ENCODE data around the gene GRIK1.

The GRIK1 gene

DNA sequence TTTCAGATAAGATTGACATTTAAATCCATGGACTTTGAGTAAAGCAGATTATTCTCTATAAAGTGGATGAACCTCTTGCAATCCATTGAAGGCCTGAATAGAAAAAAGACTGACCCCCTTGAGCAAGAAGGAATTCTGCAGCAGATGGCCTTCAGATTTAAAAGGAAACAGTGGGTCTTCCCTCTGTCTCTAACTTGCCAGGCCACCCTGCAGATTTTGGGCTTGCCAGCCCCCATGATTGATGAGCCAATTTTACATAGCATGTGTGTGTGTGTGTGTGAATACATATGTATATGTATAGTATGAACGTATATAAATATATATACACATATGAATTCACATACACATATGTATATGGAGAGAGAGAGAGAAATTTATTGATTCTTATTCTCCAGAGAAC, 113.4 kb downstream of the GRIK1 start:
- no peak for DNase-seq (ENCODE audit: insufficient read length)
- FAIRE-seq, result no peak
- TF ChIP-seq POLR2A (IDR thresholded peaks at IDR 0.05; ENCODE audit: low read depth, low read length) (no peak), POLR2AphosphoS5 (IDR thresholded peaks at IDR 0.05; ENCODE audit: low read depth, low read length) (no peak), TAF1 (IDR thresholded peaks at IDR 0.05; ENCODE audit: borderline replicate concordance, low read depth, low read length) (no peak)

DNA sequence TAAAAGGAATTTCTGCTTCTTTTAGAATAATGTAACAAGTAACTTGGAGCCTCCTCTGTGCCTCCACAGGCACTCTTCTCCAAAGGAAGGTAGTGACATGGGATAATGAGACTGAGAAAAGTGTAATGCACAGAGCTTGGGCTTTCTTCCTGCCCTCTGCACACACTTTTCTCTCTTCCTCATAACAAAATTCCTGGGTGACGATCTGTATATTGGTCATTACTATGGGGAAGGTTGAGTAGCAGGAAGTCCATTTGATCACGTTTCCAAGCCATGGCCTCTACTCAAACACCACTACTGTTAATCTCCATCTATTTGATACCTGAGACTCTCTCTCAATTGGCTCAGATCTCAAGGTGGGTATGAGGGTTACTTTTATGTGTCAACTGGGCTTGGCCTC, 113.9 kb downstream of the GRIK1 start:
- no peak for TF ChIP-seq POLR2A (IDR thresholded peaks at IDR 0.05; ENCODE audit: low read depth, low read length)
- no peak for TF ChIP-seq POLR2AphosphoS5 (IDR thresholded peaks at IDR 0.05; ENCODE audit: low read depth, low read length)
- TF ChIP-seq TAF1 (IDR thresholded peaks at IDR 0.05; ENCODE audit: borderline replicate concordance, low read depth, low read length), result no peak
- DNase-seq (ENCODE audit: insufficient read length) (no peak), FAIRE-seq (no peak)

DNA sequence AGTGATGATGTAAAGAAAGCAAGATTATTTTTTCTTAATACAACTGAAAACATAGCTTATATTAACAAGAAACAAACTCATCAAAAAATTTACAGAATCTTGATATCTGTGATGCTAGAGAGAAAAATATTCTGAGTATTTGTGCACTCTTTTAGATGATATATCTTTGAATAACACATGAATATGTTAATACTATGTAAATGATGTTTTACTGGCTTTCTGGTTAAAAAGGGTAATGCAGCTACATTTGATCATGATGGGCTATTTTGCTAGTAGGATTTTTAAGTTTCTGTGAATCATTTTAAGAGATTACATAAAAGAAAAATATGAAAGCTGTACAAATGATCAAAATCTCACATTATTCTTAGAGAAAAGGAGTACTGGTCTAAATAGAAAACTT, 114.5 kb downstream of the GRIK1 start:
- TF ChIP-seq TAF1 (IDR thresholded peaks at IDR 0.05; ENCODE audit: borderline replicate concordance, low read depth, low read length) (no peak), POLR2A (IDR thresholded peaks at IDR 0.05; ENCODE audit: low read depth, low read length) (no peak), POLR2AphosphoS5 (IDR thresholded peaks at IDR 0.05; ENCODE audit: low read depth, low read length) (no peak)
- no peak for DNase-seq (ENCODE audit: insufficient read length)
- FAIRE-seq, result no peak

DNA sequence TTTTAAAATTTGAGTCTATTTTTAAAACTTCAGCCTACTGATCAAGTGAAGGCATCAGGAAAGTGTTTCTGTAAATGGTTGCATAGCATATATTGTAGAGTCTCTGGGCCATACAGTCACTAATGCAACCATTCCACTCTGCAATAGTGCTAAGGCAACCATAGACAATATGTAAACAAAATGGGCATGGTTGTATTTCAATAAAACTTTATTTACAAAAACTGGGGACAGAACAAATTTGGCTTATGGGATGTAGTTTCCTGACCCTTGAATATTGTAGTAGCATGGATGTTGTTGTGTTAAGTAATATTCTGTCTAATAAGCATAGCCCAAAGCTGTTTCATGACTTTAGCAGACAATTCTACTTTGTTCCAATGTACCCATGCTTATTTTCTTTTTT, 117.7 kb downstream of the GRIK1 start:
- no peak for FAIRE-seq
- TF ChIP-seq POLR2AphosphoS5 (IDR thresholded peaks at IDR 0.05; ENCODE audit: low read depth, low read length) (no peak), POLR2A (IDR thresholded peaks at IDR 0.05; ENCODE audit: low read depth, low read length) (no peak), TAF1 (IDR thresholded peaks at IDR 0.05; ENCODE audit: borderline replicate concordance, low read depth, low read length) (no peak)
- no peak for DNase-seq (ENCODE audit: insufficient read length)

DNA sequence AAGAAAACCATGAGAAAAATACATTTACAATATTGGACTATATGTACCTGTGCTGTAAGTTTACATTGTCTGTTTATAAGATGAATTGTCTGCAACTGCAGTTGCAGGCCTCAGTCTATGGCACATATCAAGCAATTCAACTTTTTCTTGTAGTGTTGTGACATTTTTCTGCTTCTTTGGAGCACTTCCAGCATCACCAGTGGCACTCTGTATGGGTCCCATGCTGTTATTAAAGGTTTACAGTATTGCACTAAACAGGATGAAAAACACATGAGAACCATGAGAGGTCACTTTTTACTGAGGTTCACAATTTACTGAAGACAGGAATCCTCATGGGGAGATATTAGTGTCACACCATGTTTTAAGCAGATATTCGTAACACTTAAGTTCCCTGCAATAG, 118.6 kb downstream of the GRIK1 start:
- DNase-seq (ENCODE audit: insufficient read length), result no peak
- no peak for FAIRE-seq
- TF ChIP-seq POLR2AphosphoS5 (IDR thresholded peaks at IDR 0.05; ENCODE audit: low read depth, low read length) (no peak), POLR2A (IDR thresholded peaks at IDR 0.05; ENCODE audit: low read depth, low read length) (no peak), TAF1 (IDR thresholded peaks at IDR 0.05; ENCODE audit: borderline replicate concordance, low read depth, low read length) (no peak)

DNA sequence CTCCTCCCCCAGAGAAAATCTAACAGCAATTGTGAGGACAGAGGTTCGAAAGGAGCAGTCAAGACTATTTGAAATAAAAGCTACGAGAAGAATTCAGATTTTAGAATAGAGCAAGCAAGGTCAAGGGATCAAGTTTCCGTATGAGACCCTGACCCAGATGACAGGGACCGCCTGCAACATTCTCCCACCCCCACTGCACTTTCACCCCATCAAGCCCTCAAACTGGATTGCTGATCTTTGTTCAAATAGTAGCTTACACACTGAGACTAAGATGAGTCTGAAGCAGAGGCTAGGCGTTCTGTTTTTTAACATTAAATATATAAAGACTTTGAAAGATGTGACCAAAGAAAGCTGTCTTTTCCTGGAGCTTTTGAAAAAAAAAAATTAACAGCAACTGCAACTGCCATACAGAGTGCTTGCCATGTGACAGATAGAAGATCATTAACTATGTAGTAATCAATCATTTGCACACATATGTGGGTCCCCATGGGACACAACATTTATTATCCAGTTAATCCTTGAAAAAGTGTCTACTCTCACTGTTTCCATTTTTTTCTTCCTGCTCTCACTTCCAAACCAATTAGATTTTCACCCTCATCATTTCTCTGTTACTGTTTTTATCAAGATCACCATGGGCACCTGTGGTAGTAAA, 120.0 kb downstream of the GRIK1 start:
- FAIRE-seq (no peak), DNase-seq (ENCODE audit: insufficient read length) (no peak)
- no peak for TF ChIP-seq POLR2A (IDR thresholded peaks at IDR 0.05; ENCODE audit: low read depth, low read length)
- no peak for TF ChIP-seq POLR2AphosphoS5 (IDR thresholded peaks at IDR 0.05; ENCODE audit: low read depth, low read length)
- TF ChIP-seq TAF1 (IDR thresholded peaks at IDR 0.05; ENCODE audit: borderline replicate concordance, low read depth, low read length), result no peak

DNA sequence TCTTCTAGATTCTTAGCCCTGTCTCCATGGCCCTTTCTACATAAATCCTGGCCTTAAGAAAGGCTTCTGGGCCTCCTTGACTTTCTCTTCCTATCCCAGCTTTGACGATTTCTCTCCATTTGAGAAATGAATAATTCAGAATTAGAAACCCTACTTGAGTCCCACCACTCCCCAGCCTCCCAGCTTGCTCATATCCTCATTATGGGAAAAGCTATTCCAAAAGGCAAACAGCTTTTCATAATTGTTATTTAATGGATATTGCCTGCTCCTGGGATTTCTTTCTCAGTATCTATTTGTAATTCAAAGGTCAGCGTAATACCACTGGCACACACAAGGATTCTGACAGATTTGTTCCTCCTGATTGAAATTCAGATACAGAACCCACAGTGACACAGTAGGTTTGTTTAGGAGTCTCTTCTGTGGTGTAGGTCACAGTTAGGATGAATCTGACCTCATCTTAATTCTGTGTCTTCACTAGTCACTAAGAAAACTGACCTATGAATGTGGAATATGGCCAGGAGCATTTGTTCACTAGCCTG, 121.3 kb downstream of the GRIK1 start:
- DNase-seq (ENCODE audit: insufficient read length), result no peak
- FAIRE-seq, result no peak
- TF ChIP-seq POLR2AphosphoS5 (IDR thresholded peaks at IDR 0.05; ENCODE audit: low read depth, low read length) (no peak), POLR2A (IDR thresholded peaks at IDR 0.05; ENCODE audit: low read depth, low read length) (no peak), TAF1 (IDR thresholded peaks at IDR 0.05; ENCODE audit: borderline replicate concordance, low read depth, low read length) (no peak)

DNA sequence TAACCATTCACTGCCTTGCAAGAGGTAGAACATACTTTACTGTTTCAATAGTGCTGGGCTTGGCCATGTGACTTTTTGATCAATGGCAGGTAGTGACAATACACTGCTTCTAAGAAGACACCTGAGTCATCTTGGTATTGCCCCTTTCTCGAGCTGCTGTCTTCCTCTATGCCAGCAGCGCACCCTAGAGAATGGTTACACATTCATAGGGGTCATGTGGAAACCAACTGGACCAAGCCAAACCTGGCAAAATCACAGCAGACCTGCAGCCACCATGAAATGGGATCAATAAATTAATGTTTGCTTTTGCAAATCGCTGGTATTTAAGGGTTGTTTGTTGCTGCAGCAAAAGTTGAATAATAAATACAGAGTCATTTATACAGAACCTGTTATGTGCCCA, 122.3 kb downstream of the GRIK1 start:
- DNase-seq (ENCODE audit: insufficient read length) (no peak), FAIRE-seq (no peak)
- TF ChIP-seq TAF1 (IDR thresholded peaks at IDR 0.05; ENCODE audit: borderline replicate concordance, low read depth, low read length) (no peak), POLR2A (IDR thresholded peaks at IDR 0.05; ENCODE audit: low read depth, low read length) (no peak), POLR2AphosphoS5 (IDR thresholded peaks at IDR 0.05; ENCODE audit: low read depth, low read length) (no peak)

DNA sequence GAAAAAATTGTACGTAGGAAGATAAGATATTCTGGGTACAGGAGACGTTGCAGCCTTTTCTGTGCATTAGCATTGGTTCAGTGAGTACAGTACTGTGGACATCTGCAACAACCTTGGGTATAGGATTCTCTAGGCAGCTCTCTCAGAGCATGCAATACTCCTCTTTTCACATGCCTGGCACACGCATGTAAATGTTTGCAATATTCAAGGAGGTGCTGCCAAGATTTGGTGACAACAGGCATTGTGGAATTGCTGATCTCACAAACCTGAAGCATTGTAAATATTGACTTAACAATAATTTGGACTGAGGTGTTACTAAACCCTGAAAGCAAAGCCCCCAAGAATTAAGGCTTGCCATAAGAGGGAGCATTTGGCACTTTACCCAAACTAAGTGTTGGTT, 126.8 kb downstream of the GRIK1 start:
- no peak for DNase-seq (ENCODE audit: insufficient read length)
- no peak for TF ChIP-seq POLR2AphosphoS5 (IDR thresholded peaks at IDR 0.05; ENCODE audit: low read depth, low read length)
- TF ChIP-seq POLR2A (IDR thresholded peaks at IDR 0.05; ENCODE audit: low read depth, low read length), result no peak
- TF ChIP-seq TAF1 (IDR thresholded peaks at IDR 0.05; ENCODE audit: borderline replicate concordance, low read depth, low read length), result no peak

DNA sequence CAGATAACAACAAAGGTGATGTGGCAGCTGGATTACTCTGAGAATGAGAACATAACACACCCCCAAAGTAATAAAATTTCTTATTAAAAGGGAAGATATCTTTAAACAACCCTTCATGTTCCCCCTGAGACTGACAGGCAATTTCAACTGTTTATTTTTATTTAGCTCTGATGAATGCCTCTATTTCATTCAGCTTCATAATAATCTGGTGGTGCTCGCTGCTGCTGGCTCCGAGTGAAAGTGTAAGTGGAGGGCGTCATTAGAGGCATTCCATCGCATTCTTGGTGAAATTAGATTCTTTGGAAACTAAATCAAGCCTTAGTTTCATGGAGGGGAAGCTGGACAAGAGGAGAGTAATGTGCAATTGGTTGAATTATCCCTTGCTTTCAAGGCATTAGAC, 128.9 kb downstream of the GRIK1 start:
- no peak for TF ChIP-seq TAF1 (IDR thresholded peaks at IDR 0.05; ENCODE audit: borderline replicate concordance, low read depth, low read length)
- TF ChIP-seq POLR2AphosphoS5 (IDR thresholded peaks at IDR 0.05; ENCODE audit: low read depth, low read length), result no peak
- TF ChIP-seq POLR2A (IDR thresholded peaks at IDR 0.05; ENCODE audit: low read depth, low read length), result no peak
- DNase-seq (ENCODE audit: insufficient read length), result no peak
- FAIRE-seq, result no peak

More for the DNA sequence above, 126.8 kb downstream of the GRIK1 start:
- no peak for FAIRE-seq

DNA sequence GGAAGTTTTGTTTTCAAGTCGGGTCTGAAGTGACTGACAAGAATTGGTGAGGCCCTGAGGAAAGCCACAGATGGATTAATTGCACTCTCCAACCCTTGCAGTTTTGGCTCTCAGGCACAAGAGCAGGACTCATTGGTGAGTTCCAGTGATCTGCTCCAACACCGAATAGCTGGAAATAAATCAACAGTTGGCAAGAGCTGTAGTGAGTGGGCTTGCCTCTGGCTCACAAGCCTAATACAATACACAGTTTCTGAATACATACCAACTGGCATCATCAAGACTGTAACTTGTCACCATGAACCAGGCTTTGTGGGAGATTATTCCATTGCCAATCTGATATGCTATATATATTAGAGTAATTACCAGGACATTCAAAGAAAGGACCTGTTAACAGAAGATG, 131.6 kb downstream of the GRIK1 start:
- DNase-seq (ENCODE audit: insufficient read length), result no peak

DNA sequence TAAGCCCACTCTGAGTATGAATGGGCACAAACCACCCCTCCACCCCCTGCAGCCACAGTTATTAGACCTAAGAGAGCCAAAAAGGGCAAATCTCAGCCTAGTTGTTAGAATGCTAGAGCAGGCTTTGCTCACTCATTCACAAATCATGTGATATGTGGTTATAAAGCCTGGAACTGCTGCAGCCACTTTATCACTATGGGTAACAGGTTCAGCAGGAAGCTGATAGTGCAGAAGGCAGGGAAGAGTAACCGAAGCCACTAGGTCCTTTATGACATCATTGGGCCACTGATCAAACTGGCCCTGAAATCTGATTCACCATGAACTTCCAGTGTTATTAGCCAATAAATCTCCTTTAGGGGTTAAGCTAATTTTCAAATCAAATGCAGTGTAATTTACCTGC, 134.7 kb downstream of the GRIK1 start:
- no peak for FAIRE-seq
- no peak for TF ChIP-seq POLR2AphosphoS5 (IDR thresholded peaks at IDR 0.05; ENCODE audit: low read depth, low read length)
- TF ChIP-seq POLR2A (IDR thresholded peaks at IDR 0.05; ENCODE audit: low read depth, low read length), result no peak
- TF ChIP-seq TAF1 (IDR thresholded peaks at IDR 0.05; ENCODE audit: borderline replicate concordance, low read depth, low read length), result no peak
- DNase-seq (ENCODE audit: insufficient read length), result no peak

More for the DNA sequence above, 131.6 kb downstream of the GRIK1 start:
- TF ChIP-seq TAF1 (IDR thresholded peaks at IDR 0.05; ENCODE audit: borderline replicate concordance, low read depth, low read length) (no peak), POLR2A (IDR thresholded peaks at IDR 0.05; ENCODE audit: low read depth, low read length) (no peak), POLR2AphosphoS5 (IDR thresholded peaks at IDR 0.05; ENCODE audit: low read depth, low read length) (no peak)
- FAIRE-seq, result no peak
